Activated CD8-positive, alpha-beta T cell treated with anti-CD3 and anti-CD28 coated beads, Interleukin-2, amount 10 ng/mL, durations not matched to agents 7 days and 5 days (primary cell): ENCODE results near the gene PMF1. TPM values are rescaled to one million over a fixed set of nuclear protein-coding genes. Genes with fewer than 3 reads are reported as not detected.
"Not testable (repeated sequence)": the region's sequence is repeated elsewhere in the genome, so short reads cannot be mapped to it uniquely, and the experiment has no call there.

Experiments used
- ATAC-seq: fragments of 150-1000 bp; cut with Tn5 transposase; one replicate; pipeline ENCODE4 v1.10.0; 2021; ENCODE audit warnings: moderate library complexity
- CTCF ChIA-PET: fragments of 350-600 bp; sonication (Branson Sonifier 250); formaldehyde crosslinking; loops from one replicate; lab custom pipeline; 2021; ENCODE audit warnings: antibody characterized with exemption; lab: Charles Lee
- POLR2A ChIA-PET: fragments of 350-600 bp; sonication (Branson Sonifier 250); formaldehyde crosslinking; loops from one replicate; lab custom pipeline; 2021; ENCODE audit warnings: antibody characterized with exemption; lab: Charles Lee
- DNase-seq: peaks from one replicate; pipeline ENCODE4 v3.0.0-alpha.2; 2020
- H3K27ac Mint-ChIP-seq: one replicate; pipeline ENCODE4 v1.8.0; 2021; ENCODE audit warnings: mild to moderate bottlenecking, mixed read lengths
- H3K27me3 Mint-ChIP-seq: one replicate; pipeline ENCODE4 v1.8.0; 2021; ENCODE audit warnings: low read depth, mixed read lengths
- H3K36me3 Mint-ChIP-seq: one replicate; pipeline ENCODE4 v1.8.0; 2021; ENCODE audit warnings: low read depth, mixed read lengths
- H3K4me1 Mint-ChIP-seq: one replicate; pipeline ENCODE4 v1.8.0; 2021; ENCODE audit warnings: low read depth, mixed read lengths
- H3K4me3 Mint-ChIP-seq: one replicate; pipeline ENCODE4 v1.8.0; 2021; ENCODE audit warnings: mild to moderate bottlenecking, mixed read lengths
- H3K9me3 Mint-ChIP-seq: one replicate; pipeline ENCODE4 v1.8.0; 2022; ENCODE audit warnings: mixed read lengths; ENCODE audit not compliant: insufficient read depth
- total RNA-seq, 2 experiments: library from RNA; stranded (reverse); gene quantifications; one replicate each; pipeline ENCODE4 v1.2.3, GENCODE V29; 2021

Gene PMF1
- total RNA-seq, 2 experiments from 2014 or later: 72.3 to 77.3 TPM

GRCh38 chr1:156198831-156199349 is 13.9 kb upstream of the PMF1 start:
- CTCF ChIA-PET: interaction anchor here (1.1 to 7.6 kb wide), 9 partner anchors 11 to 72 kb away, joined by 3 to 65 read pairs (median 9); partner anchors contain the start of gene PMF1

DNA sequence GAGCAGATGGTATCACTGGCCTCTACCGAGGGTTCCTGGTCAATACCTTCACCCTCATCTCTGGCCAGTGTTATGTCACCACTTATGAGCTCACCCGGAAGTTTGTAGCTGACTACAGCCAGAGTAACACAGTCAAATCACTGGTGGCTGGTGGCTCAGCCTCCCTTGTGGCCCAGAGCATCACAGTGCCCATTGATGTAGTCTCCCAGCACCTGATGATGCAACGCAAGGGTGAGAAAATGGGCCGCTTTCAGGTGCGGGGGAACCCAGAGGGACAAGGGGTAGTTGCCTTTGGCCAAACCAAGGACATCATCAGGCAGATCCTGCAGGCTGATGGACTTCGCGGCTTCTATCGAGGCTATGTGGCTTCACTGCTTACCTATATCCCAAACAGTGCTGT is 12.8 kb upstream of the PMF1 start:
- H3K27me3 Mint-ChIP-seq: no peaks in the 10 kb centered on the region
- no peak for DNase-seq
- H3K9me3 Mint-ChIP-seq: no peaks in the 10 kb centered on the region
- H3K4me1 Mint-ChIP-seq: peaks cover 55% of the 10 kb centered on the region
- ChIA-PET CTCF (interaction anchor here (1.1 to 7.6 kb wide), 7 partner anchors 10 to 120 kb away, joined by 3 to 65 read pairs (median 9); partner anchors contain the start of gene PMF1), POLR2A (interaction anchor here (1.7 to 10.4 kb wide), 3 partner anchors 12 to 26 kb away, joined by 4 to 195 read pairs (median 6); partner anchors contain the start of gene PMF1)
- H3K4me3 Mint-ChIP-seq: no peak overlapping the region
- H3K36me3 Mint-ChIP-seq: peaks cover 43% of the 10 kb centered on the region
- ATAC-seq: no peak
- peak overlapping the region; percentile 90 for H3K27ac Mint-ChIP-seq

More at GRCh38 chr1:156198831-156199349, 13.9 kb upstream of the PMF1 start:
- Mint-ChIP-seq H3K36me3 (peaks cover 43% of the 10 kb centered on the region), H3K27ac (peak overlapping the region; percentile 90), H3K27me3 (no peaks in the 10 kb centered on the region), H3K9me3 (no peaks in the 10 kb centered on the region), H3K4me1 (peaks cover 64% of the 10 kb centered on the region), H3K4me3 (peak overlapping the region; percentile 62)
- peak; percentile 44 for ATAC-seq
- POLR2A ChIA-PET: interaction anchor here (0.7 to 10.4 kb wide), 8 partner anchors 14 to 138 kb away, joined by 3 to 195 read pairs (median 4); partner anchors contain the start of gene PMF1
- DNase-seq: no peak

- H3K27ac Mint-ChIP-seq: no peak overlapping the region
- H3K36me3 Mint-ChIP-seq: peaks cover 41% of the 10 kb centered on the region
- DNase-seq: no peak
- ATAC-seq: no peak
- CTCF ChIA-PET: interaction anchor here (0.7 to 7.6 kb wide), 3 partner anchors 9 to 22 kb away, joined by 3 to 65 read pairs (median 4); partner anchors contain the start of gene SLC25A44
- POLR2A ChIA-PET: interaction anchor here (2.7 kb wide), 1 partner anchor 10 kb away, joined by 15 read pairs; the partner anchor contains the start of gene PMF1
- H3K4me1 Mint-ChIP-seq: peaks cover 23% of the 10 kb centered on the region
- no peaks in the 10 kb centered on the region for H3K27me3 Mint-ChIP-seq
- no peaks in the 10 kb centered on the region for H3K9me3 Mint-ChIP-seq
- H3K4me3 Mint-ChIP-seq: no peak overlapping the region
Measured at GRCh38 chr1:156203331-156203730, 9.5 kb upstream of the PMF1 start.

- Mint-ChIP-seq H3K27ac (no peak overlapping the region), H3K4me1 (peaks cover 9% of the 10 kb centered on the region), H3K27me3 (no peaks in the 10 kb centered on the region), H3K9me3 (no peaks in the 10 kb centered on the region), H3K36me3 (peaks cover 40% of the 10 kb centered on the region), H3K4me3 (no peak overlapping the region)
- ChIA-PET CTCF (interaction anchor here (1.2 kb wide), 1 partner anchor 21 kb away, joined by 3 read pairs; no protein-coding TSS in a partner anchor), POLR2A (interaction anchor here (2.7 kb wide), 1 partner anchor 8 kb away, joined by 15 read pairs; the partner anchor contains the start of gene PMF1)
- ATAC-seq (no peak), DNase-seq (no peak)
Measured at GRCh38 chr1:156204686-156205085, 8.1 kb upstream of the PMF1 start.

DNA sequence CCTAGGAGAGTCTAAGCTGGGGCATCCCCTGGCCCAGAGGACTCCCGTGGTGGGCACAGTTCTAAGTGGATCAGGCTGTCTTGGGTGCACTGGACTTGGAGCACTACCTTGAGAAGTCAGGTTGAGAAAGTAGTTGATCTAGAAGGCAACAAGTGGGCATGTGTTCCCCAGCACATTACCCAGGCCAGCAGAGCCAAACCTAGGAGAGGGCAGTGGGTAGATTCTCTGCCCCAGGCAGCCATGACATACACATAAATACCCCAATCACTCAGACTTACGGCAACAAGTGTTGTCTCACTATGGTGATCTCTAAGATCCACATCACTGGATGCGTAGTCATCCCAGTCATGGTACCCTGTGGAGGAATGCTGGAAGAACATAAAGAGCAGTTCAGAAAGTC is 1.6 kb upstream of the PMF1 start:
- H3K27ac Mint-ChIP-seq: peak overlapping the region; percentile 60
- no peaks in the 10 kb centered on the region for H3K27me3 Mint-ChIP-seq
- ChIA-PET CTCF (interaction anchor here (0.9 kb wide), 1 partner anchor 18 kb away, joined by 3 read pairs; the partner anchor contains the start of gene SLC25A44), POLR2A (interaction anchor here (0.6 to 6.9 kb wide), 5 partner anchors 12 to 57 kb away, joined by 3 to 195 read pairs (median 5); partner anchors contain the start of genes SEMA4A and SLC25A44)
- peaks cover 68% of the 10 kb centered on the region for H3K36me3 Mint-ChIP-seq
- H3K4me1 Mint-ChIP-seq: peaks cover 31% of the 10 kb centered on the region
- DNase-seq: no peak
- ATAC-seq: no peak
- H3K4me3 Mint-ChIP-seq: no peak overlapping the region
- no peaks in the 10 kb centered on the region for H3K9me3 Mint-ChIP-seq

GRCh38 chr1:156212130-156212529 is 677 bp upstream of the PMF1 start:
- peaks cover 68% of the 10 kb centered on the region for H3K36me3 Mint-ChIP-seq
- ChIA-PET POLR2A (interaction anchor here (0.6 to 6.9 kb wide), 14 partner anchors 8 to 360 kb away, joined by 3 to 195 read pairs (median 8); partner anchors contain the start of genes SEMA4A, SLC25A44, SMG5 and SYT11), CTCF (interaction anchor here (0.6 to 4.9 kb wide), 9 partner anchors 10 to 615 kb away, joined by 3 to 68 read pairs (median 4); partner anchors contain the start of gene SLC25A44)
- peak overlapping the region; percentile 99 for H3K27ac Mint-ChIP-seq
- peak overlapping the region; percentile 96 for H3K4me3 Mint-ChIP-seq
- no peaks in the 10 kb centered on the region for H3K27me3 Mint-ChIP-seq
- ATAC-seq (no peak), DNase-seq (no peak)
- H3K9me3 Mint-ChIP-seq: no peaks in the 10 kb centered on the region
- peaks cover 36% of the 10 kb centered on the region for H3K4me1 Mint-ChIP-seq

- POLR2A ChIA-PET: interaction anchor here (0.7 to 6.9 kb wide), 11 partner anchors 10 to 1793 kb away, joined by 3 to 195 read pairs (median 10); partner anchors contain the start of genes SLC25A44, SMG5 and TMEM79
- DNase-seq: no peak
Measured at GRCh38 chr1:156213644-156213966, 798 bp downstream of the PMF1 start.

DNA sequence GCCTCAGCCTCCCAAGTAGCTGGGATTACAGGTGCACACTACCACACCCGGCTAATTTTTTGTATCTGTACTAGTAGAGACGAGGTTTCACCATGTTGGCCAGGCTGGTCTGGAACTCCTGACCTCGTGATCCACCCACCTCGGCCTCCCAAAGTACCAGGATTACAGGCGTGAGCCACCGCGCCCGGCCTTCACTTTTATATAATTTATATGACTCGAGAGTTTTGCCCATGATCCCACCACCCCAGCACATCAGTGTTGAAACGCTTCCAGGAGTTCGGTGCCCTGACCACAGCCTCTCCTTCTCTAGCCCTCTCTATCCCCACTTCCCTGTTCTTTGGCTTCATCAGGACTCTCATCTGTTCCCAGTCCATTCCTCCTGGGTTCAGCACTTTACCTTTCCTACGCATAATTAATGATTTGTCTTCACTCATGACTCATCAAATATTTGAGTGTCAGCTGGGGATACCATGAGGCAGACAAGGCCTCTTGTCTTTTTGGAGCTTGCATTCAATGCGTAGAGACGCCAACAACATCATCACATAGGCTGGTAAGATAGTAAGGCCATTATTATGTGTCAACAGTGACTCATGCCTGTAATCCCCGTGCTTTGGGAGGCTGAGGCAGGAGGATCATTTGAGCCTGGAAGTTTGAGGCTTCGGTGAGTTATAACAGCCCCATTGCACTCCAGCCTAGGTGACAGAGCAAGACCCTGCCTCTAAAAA is 1.4 kb downstream of the PMF1 start:
- H3K4me1 Mint-ChIP-seq: peaks cover 51% of the 10 kb centered on the region
- ATAC-seq: no peak
- peaks cover 65% of the 10 kb centered on the region for H3K36me3 Mint-ChIP-seq

More at GRCh38 chr1:156213644-156213966, 798 bp downstream of the PMF1 start:
- Mint-ChIP-seq H3K27me3 (no peaks in the 10 kb centered on the region), H3K4me1 (peaks cover 49% of the 10 kb centered on the region), H3K36me3 (peaks cover 68% of the 10 kb centered on the region), H3K4me3 (peak overlapping the region; percentile 96), H3K9me3 (no peaks in the 10 kb centered on the region), H3K27ac (peak overlapping the region; percentile 99)
- CTCF ChIA-PET: interaction anchor here (0.9 to 4.9 kb wide), 8 partner anchors 8 to 86 kb away, joined by 3 to 68 read pairs (median 3); partner anchors contain the start of gene SLC25A44
- ATAC-seq: no peak

GRCh38 chr1:156216361-156217086 is 3.7 kb downstream of the PMF1 start:
- DNase-seq, H3K4me3 Mint-ChIP-seq, H3K9me3 Mint-ChIP-seq, H3K27me3 Mint-ChIP-seq, POLR2A ChIA-PET, ATAC-seq: not testable (repeated sequence)
- H3K36me3 Mint-ChIP-seq: peaks cover 64% of the 10 kb centered on the region
- peaks cover 70% of the 10 kb centered on the region for H3K4me1 Mint-ChIP-seq
- CTCF ChIA-PET: interaction anchor here (4.9 kb wide), 1 partner anchor 8 kb away, joined by 68 read pairs; no protein-coding TSS in a partner anchor
- peak overlapping the region; percentile 93 for H3K27ac Mint-ChIP-seq

More for the DNA sequence above, 1.4 kb downstream of the PMF1 start:
- H3K27ac Mint-ChIP-seq: peak overlapping the region; percentile 90
- H3K4me3 Mint-ChIP-seq: peak overlapping the region; percentile 73
- H3K27me3 Mint-ChIP-seq: no peaks in the 10 kb centered on the region
- DNase-seq: no peak
- H3K9me3 Mint-ChIP-seq: no peaks in the 10 kb centered on the region
- POLR2A ChIA-PET: interaction anchor here (1.5 to 6.9 kb wide), 6 partner anchors 10 to 65 kb away, joined by 6 to 195 read pairs (median 26); partner anchors contain the start of gene SLC25A44
- CTCF ChIA-PET: interaction anchor here (0.6 to 4.9 kb wide), 2 partner anchors 11 to 66 kb away, joined by 3 to 68 read pairs; no protein-coding TSS in a partner anchor

DNA sequence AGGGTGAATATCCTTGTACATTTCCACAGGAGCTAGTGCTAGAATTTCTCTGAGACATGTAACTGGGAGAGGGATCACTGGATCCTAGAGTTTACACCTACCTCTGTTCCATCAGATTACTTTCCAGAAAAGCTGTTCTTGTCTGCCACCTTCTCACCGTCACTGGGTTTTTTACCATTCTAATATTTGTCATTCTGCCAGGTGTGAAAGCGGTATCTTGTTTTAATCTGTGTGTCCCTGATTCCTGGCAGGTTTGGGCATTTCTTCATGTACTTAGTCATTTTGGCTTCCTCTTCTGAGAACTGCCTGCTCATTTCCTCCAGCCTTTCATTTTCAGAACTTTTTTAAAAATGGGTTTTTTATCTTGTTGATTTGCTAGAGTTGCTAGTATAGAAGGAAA is 5.1 kb downstream of the PMF1 start:
- POLR2A ChIA-PET: interaction anchor here (0.8 to 1.6 kb wide), 7 partner anchors 17 to 70 kb away, joined by 3 to 8 read pairs (median 4); partner anchors contain the start of gene SLC25A44
- peaks cover 71% of the 10 kb centered on the region for H3K4me1 Mint-ChIP-seq

More for the DNA sequence above, 5.1 kb downstream of the PMF1 start:
- CTCF ChIA-PET: interaction anchor here (1.0 to 2.7 kb wide), 6 partner anchors 8 to 74 kb away, joined by 3 to 13 read pairs (median 4); partner anchors contain the start of gene SLC25A44
- peak; percentile 57 for DNase-seq
- Mint-ChIP-seq H3K4me3 (peak overlapping the region; percentile 74), H3K36me3 (peaks cover 64% of the 10 kb centered on the region), H3K27ac (peak overlapping the region; percentile 93), H3K9me3 (no peaks in the 10 kb centered on the region), H3K27me3 (no peaks in the 10 kb centered on the region)
- peak; percentile 31 for ATAC-seq
